ENCODE data around the gene GPAT3. TPM values are rescaled to one million over a fixed set of nuclear protein-coding genes. Genes with fewer than 3 reads are reported as not detected.

Gene GPAT3
- total RNA-seq, 1 donor: 0.36 TPM

- peak overlapping the region; percentile 29 for H2AFZ ChIP-seq (ENCODE audit: low read length)
- H3K4me3 ChIP-seq (ENCODE audit: insufficient read depth, low read length): no peak overlapping the region
- no peaks in the 10 kb centered on the region for H3K27me3 ChIP-seq (ENCODE audit: insufficient read depth, low read length)
- TF ChIP-seq, protein P1, sequence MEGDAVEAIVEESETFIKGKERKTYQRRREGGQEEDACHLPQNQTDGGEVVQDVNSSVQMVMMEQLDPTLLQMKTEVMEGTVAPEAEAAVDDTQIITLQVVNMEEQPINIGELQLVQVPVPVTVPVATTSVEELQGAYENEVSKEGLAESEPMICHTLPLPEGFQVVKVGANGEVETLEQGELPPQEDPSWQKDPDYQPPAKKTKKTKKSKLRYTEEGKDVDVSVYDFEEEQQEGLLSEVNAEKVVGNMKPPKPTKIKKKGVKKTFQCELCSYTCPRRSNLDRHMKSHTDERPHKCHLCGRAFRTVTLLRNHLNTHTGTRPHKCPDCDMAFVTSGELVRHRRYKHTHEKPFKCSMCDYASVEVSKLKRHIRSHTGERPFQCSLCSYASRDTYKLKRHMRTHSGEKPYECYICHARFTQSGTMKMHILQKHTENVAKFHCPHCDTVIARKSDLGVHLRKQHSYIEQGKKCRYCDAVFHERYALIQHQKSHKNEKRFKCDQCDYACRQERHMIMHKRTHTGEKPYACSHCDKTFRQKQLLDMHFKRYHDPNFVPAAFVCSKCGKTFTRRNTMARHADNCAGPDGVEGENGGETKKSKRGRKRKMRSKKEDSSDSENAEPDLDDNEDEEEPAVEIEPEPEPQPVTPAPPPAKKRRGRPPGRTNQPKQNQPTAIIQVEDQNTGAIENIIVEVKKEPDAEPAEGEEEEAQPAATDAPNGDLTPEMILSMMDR (IDR thresholded peaks at IDR 0.05; ENCODE audit: extremely low read depth, low read depth, low read length): no peak
- H3K36me3 ChIP-seq (ENCODE audit: insufficient read depth, low read length): no peaks in the 10 kb centered on the region
- H3K4me1 ChIP-seq (ENCODE audit: insufficient read depth, low read length): peaks cover 9% of the 10 kb centered on the region
- peak; percentile 80 for DNase-seq (ENCODE audit: insufficient read length, low spot score, missing footprints)
- H4K20me1 ChIP-seq (ENCODE audit: insufficient read depth, low read length): no peaks in the 10 kb centered on the region
- no peaks in the 10 kb centered on the region for H3K79me2 ChIP-seq (ENCODE audit: insufficient read depth, low read length)
- peak overlapping the region; percentile 60 for H3K27ac ChIP-seq (ENCODE audit: low read depth, low read length)
- no peak overlapping the region for H3K4me2 ChIP-seq (ENCODE audit: insufficient read depth, low read length)
- no peaks in the 10 kb centered on the region for H3K9me3 ChIP-seq (ENCODE audit: low read depth, low read length)
Observed at GRCh38 chr4:83516042-83516772, 19.7 kb upstream of the GPAT3 start.

DNA sequence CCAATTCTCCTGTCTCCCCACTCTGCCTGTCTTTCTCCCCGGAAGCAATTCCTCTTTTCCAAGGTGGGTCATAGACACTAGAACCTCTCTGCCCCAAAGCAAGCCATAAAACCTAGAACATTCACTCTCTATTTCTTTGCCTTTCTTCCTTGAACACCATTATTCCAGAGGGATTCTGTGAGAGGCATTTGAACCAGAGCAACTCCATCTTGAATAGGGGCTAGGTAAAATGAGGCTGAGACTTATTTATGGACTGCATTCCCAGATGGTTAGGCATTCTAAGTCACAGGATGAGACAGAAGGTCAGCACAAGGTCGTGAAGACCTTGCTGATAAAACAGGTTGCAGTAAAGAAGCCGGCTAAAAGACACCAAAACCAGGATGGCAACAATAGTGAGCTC is 13.7 kb upstream of the GPAT3 start:
- Histone ChIP-seq H3K4me1 (ENCODE audit: insufficient read depth, low read length) (no peaks in the 10 kb centered on the region), H3K27ac (ENCODE audit: low read depth, low read length) (no peak overlapping the region), H2AFZ (ENCODE audit: low read length) (no peak overlapping the region), H3K4me3 (ENCODE audit: insufficient read depth, low read length) (no peak overlapping the region), H3K9me3 (ENCODE audit: low read depth, low read length) (no peaks in the 10 kb centered on the region), H3K4me2 (ENCODE audit: insufficient read depth, low read length) (no peak overlapping the region), H4K20me1 (ENCODE audit: insufficient read depth, low read length) (no peaks in the 10 kb centered on the region), H3K36me3 (ENCODE audit: insufficient read depth, low read length) (no peaks in the 10 kb centered on the region), H3K79me2 (ENCODE audit: insufficient read depth, low read length) (no peaks in the 10 kb centered on the region), H3K27me3 (ENCODE audit: insufficient read depth, low read length) (no peaks in the 10 kb centered on the region)
- DNase-seq (ENCODE audit: insufficient read length, low spot score, missing footprints): no peak
- TF ChIP-seq, protein P1 (IDR thresholded peaks at IDR 0.05; ENCODE audit: extremely low read depth, low read depth, low read length): no peak

GRCh38 chr4:83527671-83528070 is 8.2 kb upstream of the GPAT3 start:
- H3K27ac ChIP-seq (ENCODE audit: low read depth, low read length): no peak overlapping the region
- peaks cover 2% of the 10 kb centered on the region for H3K27me3 ChIP-seq (ENCODE audit: insufficient read depth, low read length)
- H3K4me3 ChIP-seq (ENCODE audit: insufficient read depth, low read length): no peak overlapping the region
- no peak overlapping the region for H2AFZ ChIP-seq (ENCODE audit: low read length)
- H3K4me2 ChIP-seq (ENCODE audit: insufficient read depth, low read length): no peak overlapping the region
- TF ChIP-seq, protein P1 (IDR thresholded peaks at IDR 0.05; ENCODE audit: extremely low read depth, low read depth, low read length): no peak
- no peaks in the 10 kb centered on the region for H3K36me3 ChIP-seq (ENCODE audit: insufficient read depth, low read length)
- no peaks in the 10 kb centered on the region for H3K4me1 ChIP-seq (ENCODE audit: insufficient read depth, low read length)
- no peaks in the 10 kb centered on the region for H3K79me2 ChIP-seq (ENCODE audit: insufficient read depth, low read length)
- no peaks in the 10 kb centered on the region for H3K9me3 ChIP-seq (ENCODE audit: low read depth, low read length)
- no peaks in the 10 kb centered on the region for H4K20me1 ChIP-seq (ENCODE audit: insufficient read depth, low read length)
- no peak for DNase-seq (ENCODE audit: insufficient read length, low spot score, missing footprints)

DNA sequence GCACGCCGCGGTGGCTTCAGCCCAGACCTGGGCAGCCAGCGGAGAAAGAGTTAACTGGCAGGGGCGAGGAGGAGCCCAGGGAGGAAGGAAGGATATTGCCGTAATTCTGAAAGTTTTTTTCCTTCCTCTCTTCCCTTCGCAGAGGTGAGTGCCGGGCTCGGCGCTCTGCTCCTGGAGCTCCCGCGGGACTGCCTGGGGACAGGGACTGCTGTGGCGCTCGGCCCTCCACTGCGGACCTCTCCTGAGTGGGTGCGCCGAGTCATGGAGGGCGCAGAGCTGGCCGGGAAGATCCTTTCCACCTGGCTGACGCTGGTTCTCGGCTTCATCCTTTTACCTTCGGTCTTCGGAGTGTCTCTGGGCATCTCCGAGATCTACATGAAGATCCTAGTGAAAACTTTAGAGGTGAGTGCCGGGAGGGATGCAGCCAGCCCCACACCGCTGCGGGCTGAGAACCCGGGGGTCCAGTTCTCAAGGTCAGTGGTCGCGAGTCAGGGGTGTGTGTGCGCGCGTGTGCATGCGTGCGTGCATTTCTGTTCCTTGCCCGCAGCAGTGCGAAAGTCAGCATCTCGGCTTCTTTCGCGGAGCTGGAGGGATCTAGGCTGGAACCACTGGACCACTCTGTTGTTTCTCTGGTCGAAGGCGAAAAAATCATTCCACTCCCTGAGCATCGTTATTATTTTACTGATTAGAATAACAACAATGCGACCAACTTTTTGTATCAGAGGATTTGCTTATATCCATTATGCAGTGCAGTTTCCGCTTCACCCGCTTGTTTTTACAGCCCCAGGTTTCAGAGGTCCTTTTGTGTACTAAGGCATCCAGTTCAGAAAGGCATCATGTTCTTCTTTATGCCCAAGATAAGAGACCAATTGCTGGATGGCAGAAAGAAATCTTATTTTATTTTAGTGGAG is 709 bp downstream of the GPAT3 start:
- Histone ChIP-seq H3K36me3 (ENCODE audit: insufficient read depth, low read length) (no peaks in the 10 kb centered on the region), H3K4me1 (ENCODE audit: insufficient read depth, low read length) (peaks cover 9% of the 10 kb centered on the region), H3K79me2 (ENCODE audit: insufficient read depth, low read length) (no peaks in the 10 kb centered on the region), H3K27me3 (ENCODE audit: insufficient read depth, low read length) (peaks cover 31% of the 10 kb centered on the region), H2AFZ (ENCODE audit: low read length) (peak overlapping the region; percentile 95), H3K4me2 (ENCODE audit: insufficient read depth, low read length) (peak overlapping the region; percentile 95), H4K20me1 (ENCODE audit: insufficient read depth, low read length) (no peaks in the 10 kb centered on the region), H3K9me3 (ENCODE audit: low read depth, low read length) (no peaks in the 10 kb centered on the region), H3K4me3 (ENCODE audit: insufficient read depth, low read length) (peak overlapping the region; percentile 78), H3K27ac (ENCODE audit: low read depth, low read length) (no peak overlapping the region)
- DNase-seq (ENCODE audit: insufficient read length, low spot score, missing footprints): no peak
- TF ChIP-seq, protein P1 (IDR thresholded peaks at IDR 0.05; ENCODE audit: extremely low read depth, low read depth, low read length): no peak

All from osteoblast (primary cell).